Measurements from ENCODE around the gene ANKRD23.

ANKRD23 gene

GRCh38 chr2:96856776-96857666, 13.2 kb upstream of the ANKRD23 start:
- peaks cover 48% of the 10 kb centered on the region for H3K4me1 ChIP-seq (ENCODE audit: low read depth, poor library complexity, severe bottlenecking)
- peak overlapping the region; percentile 19 for H3K4me3 ChIP-seq (IDR thresholded peaks at IDR 0.05; ENCODE audit: insufficient read depth, low read depth, low read length)
- H2AFZ ChIP-seq (ENCODE audit: low read depth), result peak overlapping the region; percentile 29
- no peak for TF ChIP-seq CTCF (conservative IDR thresholded peaks at IDR 0.05; ENCODE audit: low read depth, low read length)
- H3K79me2 ChIP-seq (ENCODE audit: insufficient read depth, low read depth), result peaks cover 56% of the 10 kb centered on the region
- peaks cover 7% of the 10 kb centered on the region; the same call in 1 of the 2 replicates for H3K36me3 ChIP-seq (ENCODE audit: insufficient read depth)
- no peaks in the 10 kb centered on the region for H3K27me3 ChIP-seq (ENCODE audit: insufficient read depth, low read depth)
- peak overlapping the region; percentile 99 for H3K9ac ChIP-seq
- peak overlapping the region; percentile 99 for H3K27ac ChIP-seq
- H4K20me1 ChIP-seq (ENCODE audit: insufficient read depth), result peaks cover 8% of the 10 kb centered on the region; the same call in 1 of the 2 replicates
- H3K4me2 ChIP-seq, result peak overlapping the region; percentile 75

- no peak for TF ChIP-seq CTCF (conservative IDR thresholded peaks at IDR 0.05; ENCODE audit: low read depth, low read length)
- H3K79me2 ChIP-seq (ENCODE audit: insufficient read depth, low read depth), result peaks cover 82% of the 10 kb centered on the region
- peaks cover 8% of the 10 kb centered on the region; the same call in 1 of the 2 replicates for H4K20me1 ChIP-seq (ENCODE audit: insufficient read depth)
- no peak overlapping the region for H3K4me3 ChIP-seq (IDR thresholded peaks at IDR 0.05; ENCODE audit: insufficient read depth, low read depth, low read length)
- no peak overlapping the region for H3K9ac ChIP-seq
- H2AFZ ChIP-seq (ENCODE audit: low read depth), result no peak overlapping the region
- no peak overlapping the region for H3K4me2 ChIP-seq
- H3K27me3 ChIP-seq (ENCODE audit: insufficient read depth, low read depth), result no peaks in the 10 kb centered on the region
- H3K36me3 ChIP-seq (ENCODE audit: insufficient read depth), result peaks cover 16% of the 10 kb centered on the region; the same call in 1 of the 2 replicates
- H3K4me1 ChIP-seq (ENCODE audit: low read depth, poor library complexity, severe bottlenecking), result peaks cover 81% of the 10 kb centered on the region
- no peak overlapping the region; the same call in 1 of the 2 replicates for H3K27ac ChIP-seq
Measured at GRCh38 chr2:96853321-96853720, 9.5 kb upstream of the ANKRD23 start.

GRCh38 chr2:96852667-96853066, 8.8 kb upstream of the ANKRD23 start:
- Histone ChIP-seq H3K27me3 (ENCODE audit: insufficient read depth, low read depth) (no peaks in the 10 kb centered on the region), H3K27ac (no peak overlapping the region; the same call in 1 of the 2 replicates), H3K9ac (no peak overlapping the region), H3K4me3 (IDR thresholded peaks at IDR 0.05; ENCODE audit: insufficient read depth, low read depth, low read length) (no peak overlapping the region), H3K4me1 (ENCODE audit: low read depth, poor library complexity, severe bottlenecking) (peaks cover 87% of the 10 kb centered on the region), H3K4me2 (no peak overlapping the region), H4K20me1 (ENCODE audit: insufficient read depth) (peaks cover 8% of the 10 kb centered on the region; the same call in 1 of the 2 replicates), H2AFZ (ENCODE audit: low read depth) (no peak overlapping the region), H3K79me2 (ENCODE audit: insufficient read depth, low read depth) (peaks cover 82% of the 10 kb centered on the region), H3K36me3 (ENCODE audit: insufficient read depth) (peaks cover 16% of the 10 kb centered on the region; the same call in 1 of the 2 replicates)
- TF ChIP-seq CTCF (conservative IDR thresholded peaks at IDR 0.05; ENCODE audit: low read depth, low read length), result no peak

GRCh38 chr2:96848264-96848663, 4.4 kb upstream of the ANKRD23 start:
- H3K4me2 ChIP-seq, result peak overlapping the region; percentile 76
- H3K27ac ChIP-seq, result peak overlapping the region; percentile 93
- peaks cover 49% of the 10 kb centered on the region for H3K79me2 ChIP-seq (ENCODE audit: insufficient read depth, low read depth)
- no peak overlapping the region for H2AFZ ChIP-seq (ENCODE audit: low read depth)
- no peaks in the 10 kb centered on the region for H3K27me3 ChIP-seq (ENCODE audit: insufficient read depth, low read depth)
- peak overlapping the region; percentile 47; the same call in 1 of the 2 replicates for H3K9ac ChIP-seq
- no peak overlapping the region for H3K4me3 ChIP-seq (IDR thresholded peaks at IDR 0.05; ENCODE audit: insufficient read depth, low read depth, low read length)
- no peak for TF ChIP-seq CTCF (conservative IDR thresholded peaks at IDR 0.05; ENCODE audit: low read depth, low read length)
- peaks cover 12% of the 10 kb centered on the region; the same call in 1 of the 2 replicates for H3K36me3 ChIP-seq (ENCODE audit: insufficient read depth)
- peaks cover 97% of the 10 kb centered on the region for H3K4me1 ChIP-seq (ENCODE audit: low read depth, poor library complexity, severe bottlenecking)
- no peaks in the 10 kb centered on the region for H4K20me1 ChIP-seq (ENCODE audit: insufficient read depth)

All from KMS-11 (cell line).